ENCODE results near the gene B3GALNT2. TPM values are rescaled to one million over a fixed set of nuclear protein-coding genes. Genes with fewer than 3 reads are reported as not detected.

B3GALNT2 gene
- polyA plus RNA-seq, 1 donor, result 37.3 TPM

GRCh38 chr1:235455097-235455496, 49.2 kb downstream of the B3GALNT2 start:
- no peak for DNase-seq

- DNase-seq, result no peak
Observed at GRCh38 chr1:235454021-235454420, 50.2 kb downstream of the B3GALNT2 start.

- no peak for DNase-seq
Observed at GRCh38 chr1:235450886-235451483, 53.3 kb downstream of the B3GALNT2 start.

- no peak for DNase-seq
Observed at GRCh38 chr1:235450433-235450832, 53.8 kb downstream of the B3GALNT2 start.

- no peak for DNase-seq
Observed at GRCh38 chr1:235448616-235449015, 55.6 kb downstream of the B3GALNT2 start.

- DNase-seq, result no peak
Observed at GRCh38 chr1:235442788-235443429, 61.3 kb downstream of the B3GALNT2 start.

GRCh38 chr1:235441159-235441685, 63.0 kb downstream of the B3GALNT2 start:
- DNase-seq, result no peak

- DNase-seq, result no peak
Observed at GRCh38 chr1:235434001-235434400, 70.3 kb downstream of the B3GALNT2 start.

GRCh38 chr1:235430991-235431390, 73.3 kb downstream of the B3GALNT2 start:
- no peak for DNase-seq

GRCh38 chr1:235429143-235429542, 75.1 kb downstream of the B3GALNT2 start:
- DNase-seq, result no peak

- no peak for DNase-seq
Observed at GRCh38 chr1:235427447-235427846, 76.8 kb downstream of the B3GALNT2 start.

GRCh38 chr1:235426680-235427079, 77.6 kb downstream of the B3GALNT2 start:
- DNase-seq, result no peak

- DNase-seq, result no peak
Observed at GRCh38 chr1:235426143-235426542, 78.1 kb downstream of the B3GALNT2 start.

- no peak for DNase-seq
Observed at GRCh38 chr1:235425357-235425756, 78.9 kb downstream of the B3GALNT2 start.

- DNase-seq, result no peak
Observed at GRCh38 chr1:235424092-235424491, 80.2 kb downstream of the B3GALNT2 start.

GRCh38 chr1:235423214-235423652, 81.0 kb downstream of the B3GALNT2 start:
- DNase-seq, result no peak

- no peak for DNase-seq
Observed at GRCh38 chr1:235421751-235422150, 82.5 kb downstream of the B3GALNT2 start.

GRCh38 chr1:235417086-235417697, 87.1 kb downstream of the B3GALNT2 start:
- DNase-seq, result peak; percentile 70

- DNase-seq, result no peak
Observed at GRCh38 chr1:235416662-235417049, 87.6 kb downstream of the B3GALNT2 start.

- DNase-seq, result peak; percentile 37
Observed at GRCh38 chr1:235415008-235415904, 89.0 kb downstream of the B3GALNT2 start.

- no peak for DNase-seq
Observed at GRCh38 chr1:235411489-235412486, 92.5 kb downstream of the B3GALNT2 start.

All from left kidney (tissue), 2 donors.